GM21526 (cell line): ENCODE data around the gene B3GNT7.
"Not testable (repeated sequence)": the region's sequence is repeated elsewhere in the genome, so short reads cannot be mapped to it uniquely, and the experiment has no call there.

ENCODE experiments used
- ATAC-seq: cut with Tn5 transposase; IDR thresholded peaks from one replicate; pipeline ENCODE4 v1.9.1; 2021; ENCODE audit warnings: moderate library complexity; ENCODE audit not compliant: unreplicated experiment, low FRiP score

Gene B3GNT7, protein sequence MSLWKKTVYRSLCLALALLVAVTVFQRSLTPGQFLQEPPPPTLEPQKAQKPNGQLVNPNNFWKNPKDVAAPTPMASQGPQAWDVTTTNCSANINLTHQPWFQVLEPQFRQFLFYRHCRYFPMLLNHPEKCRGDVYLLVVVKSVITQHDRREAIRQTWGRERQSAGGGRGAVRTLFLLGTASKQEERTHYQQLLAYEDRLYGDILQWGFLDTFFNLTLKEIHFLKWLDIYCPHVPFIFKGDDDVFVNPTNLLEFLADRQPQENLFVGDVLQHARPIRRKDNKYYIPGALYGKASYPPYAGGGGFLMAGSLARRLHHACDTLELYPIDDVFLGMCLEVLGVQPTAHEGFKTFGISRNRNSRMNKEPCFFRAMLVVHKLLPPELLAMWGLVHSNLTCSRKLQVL

DNA sequence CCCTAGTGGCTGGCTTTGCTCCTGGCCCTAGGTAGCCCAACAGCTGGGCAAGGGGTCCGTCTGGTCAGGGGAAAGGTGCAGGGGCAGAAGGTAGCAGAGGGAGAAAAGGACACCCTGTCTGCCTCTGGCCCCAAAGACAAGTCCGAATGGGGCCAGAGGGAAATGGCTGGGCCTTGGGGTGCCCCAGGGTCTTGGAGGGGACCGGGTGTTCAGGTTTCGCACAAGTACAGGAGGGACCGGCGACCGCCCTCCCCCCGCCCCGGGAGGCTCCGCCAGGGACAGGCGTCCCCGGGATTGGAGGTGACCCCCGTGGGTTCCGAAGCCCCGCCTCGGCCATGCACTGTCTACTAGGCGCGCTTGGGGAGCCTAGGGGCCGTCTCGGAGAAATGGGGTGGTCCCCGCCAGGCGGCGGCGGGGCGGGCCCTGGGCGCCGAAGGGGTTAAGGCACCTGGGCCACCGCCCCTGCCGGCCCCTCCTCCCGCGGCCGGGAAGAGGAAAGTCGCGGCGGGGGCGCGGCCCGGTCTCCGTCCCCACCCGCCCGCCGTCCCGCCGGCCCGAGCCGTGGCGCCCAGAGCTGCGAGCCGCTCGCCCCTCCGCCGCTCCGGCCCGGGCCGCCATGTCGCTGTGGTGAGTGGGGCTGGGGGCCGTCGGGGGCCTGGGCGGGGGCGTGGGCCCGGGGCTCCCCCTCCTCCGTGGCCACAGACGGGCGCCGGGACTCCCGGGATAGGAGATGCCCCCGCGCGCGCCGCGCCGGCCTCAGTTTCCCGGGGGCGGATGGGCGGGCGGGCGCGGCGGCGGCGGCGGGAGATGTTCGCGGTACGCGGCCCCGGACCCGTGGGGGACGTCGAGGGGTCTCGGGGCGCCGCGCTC is at the start of gene B3GNT7:
TSS of gene B3GNT7 (plus strand) at position 523 of the 870 bp plus-strand sequence. CDS start at position 617, 94 bp downstream.
- ATAC-seq: peak; percentile 1

- ATAC-seq: no peak
Observed at GRCh38 chr2:231347081-231347480, 48.4 kb upstream of the B3GNT7 start.

GRCh38 chr2:231347638-231348037 is 47.9 kb upstream of the B3GNT7 start:
- no peak for ATAC-seq

- ATAC-seq: no peak
Observed at GRCh38 chr2:231348173-231348572, 47.3 kb upstream of the B3GNT7 start.

DNA sequence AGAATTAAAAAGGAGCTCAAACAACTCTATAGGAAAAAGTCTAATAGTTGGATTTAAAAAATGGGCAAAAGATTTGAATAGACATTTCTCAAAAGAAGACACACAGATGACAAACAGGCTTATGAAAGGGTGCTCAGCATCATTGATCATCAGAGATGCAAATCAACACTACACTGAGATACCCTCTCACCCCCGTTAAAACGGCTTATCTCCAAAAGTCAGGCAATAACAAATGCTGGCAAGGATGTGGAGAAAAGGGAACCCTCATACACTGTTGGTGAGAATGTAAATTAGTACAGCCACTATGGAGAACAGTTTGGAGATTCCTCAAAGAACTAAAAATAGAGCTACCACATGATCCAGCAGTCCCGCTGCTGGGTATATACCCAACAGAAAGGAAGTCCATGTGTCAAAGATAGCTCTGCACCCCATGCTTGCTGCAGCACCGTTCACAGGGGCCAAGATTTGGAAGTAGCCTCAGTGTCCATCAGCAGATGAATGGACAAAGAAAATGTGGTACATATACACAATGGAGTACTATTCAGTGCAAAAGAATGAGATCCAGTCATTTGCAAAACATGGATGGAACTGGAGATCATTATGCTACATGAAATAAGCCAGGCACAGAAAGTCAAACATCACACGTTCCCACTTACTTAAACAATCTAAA is 46.7 kb upstream of the B3GNT7 start:
- no peak for ATAC-seq

DNA sequence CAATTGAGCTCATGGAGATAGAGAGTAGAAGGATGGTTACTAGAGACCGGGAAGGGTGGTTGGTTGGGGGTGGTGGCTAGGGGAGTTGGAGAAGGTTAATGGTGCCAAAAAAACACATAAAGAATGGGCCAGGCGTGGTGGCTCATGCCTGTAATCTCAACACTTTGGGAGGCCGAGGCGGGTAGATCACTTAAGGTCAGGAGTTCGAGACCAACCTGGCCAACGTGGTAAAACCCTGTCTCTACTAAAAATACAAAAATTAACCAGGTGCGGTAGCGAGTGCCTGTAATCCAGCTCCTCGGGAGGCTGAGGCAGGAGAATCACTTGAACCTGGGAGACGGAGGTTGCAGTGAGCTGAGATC is 46.2 kb upstream of the B3GNT7 start:
- ATAC-seq: not testable (repeated sequence)

DNA sequence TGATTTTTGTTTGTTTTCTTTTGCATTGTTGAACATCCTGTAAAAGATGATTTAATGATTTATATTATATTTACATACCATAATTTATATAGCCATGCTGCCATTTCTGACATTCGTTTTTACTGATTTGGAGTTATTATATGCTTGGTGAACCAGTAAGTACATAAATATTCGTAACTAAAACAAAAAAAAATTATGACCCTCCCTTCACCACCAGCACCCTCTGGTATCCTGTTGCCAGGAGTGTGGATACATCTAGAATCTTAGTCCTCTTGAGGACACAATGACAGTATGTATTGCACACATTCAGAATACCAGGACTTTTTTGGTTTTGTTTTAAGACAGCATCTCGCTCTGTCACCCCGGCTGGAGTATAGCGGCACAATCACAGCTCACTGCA is 43.9 kb upstream of the B3GNT7 start:
- no peak for ATAC-seq

DNA sequence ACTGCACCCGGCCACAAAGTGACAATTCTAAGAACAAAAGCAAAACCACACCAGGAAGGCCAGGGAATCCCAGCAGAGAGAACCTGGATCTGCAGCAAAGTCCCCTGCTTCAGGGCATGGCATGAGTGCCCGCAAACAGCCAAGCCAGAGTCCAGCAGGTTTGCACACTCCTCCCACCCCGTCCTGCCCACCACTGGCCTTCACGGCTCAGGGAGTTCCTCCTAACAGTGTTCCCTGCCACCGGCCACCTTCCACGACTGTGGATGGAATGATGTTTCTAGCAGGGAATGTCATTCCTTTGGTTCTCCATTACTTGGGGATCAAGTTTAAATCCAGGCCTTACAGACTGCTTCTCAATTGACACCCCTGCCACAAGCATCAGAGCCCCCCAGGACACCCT is 42.0 kb upstream of the B3GNT7 start:
- ATAC-seq: no peak

GRCh38 chr2:231355508-231356465 is 39.7 kb upstream of the B3GNT7 start:
- ATAC-seq: no peak

- ATAC-seq: no peak
Observed at GRCh38 chr2:231356466-231356844, 39.1 kb upstream of the B3GNT7 start.

DNA sequence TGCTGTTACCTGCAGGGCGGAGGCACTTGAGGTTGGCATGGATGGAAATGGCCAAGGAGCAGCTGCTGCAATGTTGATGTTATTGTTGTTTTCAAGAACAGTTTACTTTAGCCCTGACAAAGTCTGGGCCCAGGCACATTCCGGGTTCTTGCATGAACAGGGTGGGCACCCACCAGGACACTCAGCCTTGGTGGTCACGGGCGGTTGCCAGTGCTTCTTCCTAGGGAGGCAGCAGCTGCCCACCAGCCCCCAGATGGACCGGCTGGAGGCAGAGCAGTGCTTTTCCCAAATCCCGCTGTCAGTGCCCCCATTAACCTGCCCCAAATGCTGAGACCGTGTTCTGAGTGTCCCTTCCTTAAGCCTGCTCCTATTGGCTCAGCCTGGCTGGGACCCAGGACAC is 38.5 kb upstream of the B3GNT7 start:
- ATAC-seq: no peak

- ATAC-seq: no peak
Observed at GRCh38 chr2:231357931-231358330, 37.6 kb upstream of the B3GNT7 start.

GRCh38 chr2:231359441-231359840 is 36.1 kb upstream of the B3GNT7 start:
- ATAC-seq: no peak

GRCh38 chr2:231359948-231360347 is 35.6 kb upstream of the B3GNT7 start:
- ATAC-seq: no peak

GRCh38 chr2:231360401-231360800 is 35.1 kb upstream of the B3GNT7 start:
- ATAC-seq: no peak

GRCh38 chr2:231360881-231361371 is 34.6 kb upstream of the B3GNT7 start:
- no peak for ATAC-seq

DNA sequence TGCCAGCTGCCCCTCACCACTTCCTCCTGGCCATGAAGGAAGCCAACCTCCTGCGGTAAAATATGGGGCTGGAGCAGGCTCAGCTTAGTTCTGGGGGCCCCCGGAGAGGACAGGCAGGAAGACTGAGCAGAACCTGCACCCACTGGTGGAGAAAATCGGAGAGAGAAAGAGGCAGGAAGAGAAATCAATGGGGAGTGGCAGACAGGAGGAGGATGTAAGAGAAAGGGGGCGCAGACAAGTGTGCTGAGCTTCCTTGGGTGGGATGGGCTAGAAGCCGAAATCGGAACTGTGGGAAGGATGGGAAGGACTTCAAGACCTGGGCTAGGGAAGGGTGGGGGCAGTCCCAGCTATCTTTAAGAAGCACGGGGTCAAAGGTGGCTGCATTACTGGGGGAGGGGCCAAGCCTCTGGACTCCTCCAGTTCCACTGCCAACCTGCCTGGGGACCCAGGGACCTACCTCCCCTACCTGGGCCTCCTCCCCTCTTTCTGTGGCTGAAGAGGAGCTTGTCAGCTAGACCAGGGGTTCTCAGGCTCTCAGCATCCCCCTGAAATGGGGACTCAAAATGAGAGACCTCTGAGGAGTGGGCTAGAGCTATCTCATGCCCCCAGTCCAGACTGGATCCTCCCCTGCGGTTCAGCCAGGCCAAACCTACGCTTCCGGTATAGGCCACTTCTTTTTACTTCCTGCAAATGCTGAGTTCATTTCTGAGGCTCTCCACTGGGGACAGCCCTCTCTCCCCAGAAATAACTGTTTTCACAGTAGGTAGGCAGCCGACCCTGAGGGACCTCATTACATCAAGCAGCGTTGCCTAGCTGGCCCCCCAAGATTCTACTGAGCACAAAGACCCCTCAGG is 33.6 kb upstream of the B3GNT7 start:
- peak; percentile 70 for ATAC-seq

DNA sequence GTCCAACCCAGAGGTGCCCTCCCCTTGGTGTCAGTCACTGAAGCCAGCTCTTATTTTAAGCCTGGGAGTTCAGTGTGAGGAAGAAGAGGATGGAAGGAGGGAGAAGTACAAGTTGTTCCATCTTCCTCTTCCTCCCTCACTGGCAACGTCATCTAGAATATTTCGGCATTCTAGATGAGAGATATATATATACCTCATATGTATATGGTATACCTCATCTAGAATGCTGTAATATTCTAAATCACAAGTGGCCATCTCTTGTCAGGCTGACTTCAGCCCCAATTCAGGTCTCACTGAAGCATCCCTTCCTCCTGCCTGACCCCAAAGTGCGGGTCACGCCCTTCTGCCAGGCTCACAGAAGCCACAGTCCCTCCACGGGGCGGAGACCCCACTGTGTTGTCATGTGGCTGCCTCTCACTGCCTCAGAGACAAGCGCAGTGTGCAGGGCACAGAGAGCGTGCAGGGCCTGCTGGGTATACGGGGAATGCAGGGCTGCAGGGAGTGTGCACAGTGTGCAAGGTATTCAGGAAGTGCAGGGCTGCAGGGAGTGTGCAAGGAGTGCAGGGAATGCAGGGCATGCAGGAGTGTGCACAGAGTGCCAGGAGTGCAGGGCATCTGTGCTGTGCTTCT is 32.8 kb upstream of the B3GNT7 start:
- no peak for ATAC-seq

DNA sequence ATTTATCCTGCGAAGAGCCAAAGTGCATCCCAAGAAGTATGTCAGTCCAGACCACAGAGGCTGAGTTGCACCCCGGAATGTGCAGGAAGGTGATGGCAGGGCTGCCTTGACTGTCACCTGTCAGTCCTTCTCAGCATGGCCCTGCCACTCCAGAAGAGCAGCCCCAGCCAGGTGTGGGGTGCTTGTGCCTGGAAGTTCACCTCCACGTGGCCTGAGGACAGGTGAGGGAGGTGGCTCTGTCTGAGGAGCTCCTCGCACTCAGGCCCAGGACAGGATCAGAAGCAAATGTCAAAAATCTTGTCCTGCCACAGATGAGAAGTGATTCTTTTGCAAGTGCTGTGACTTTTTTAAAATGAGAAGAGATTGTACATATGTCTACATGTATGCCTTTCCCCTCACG is 31.4 kb upstream of the B3GNT7 start:
- ATAC-seq: no peak
